Sigmoid colon (tissue), 7 donors: ENCODE results near the gene ADD3. TPM values are rescaled to one million over a fixed set of nuclear protein-coding genes. Genes with fewer than 3 reads are reported as not detected.

ENCODE experiments used
- DNase-seq: peaks from one replicate; pipeline ENCODE4 v3.0.0-alpha.2; 2019
- H3K27ac ChIP-seq, 4 donors: fragments of 200-600 bp; sonication (generic); one replicate each; pipeline ENCODE4 v1.5.1; 2016 to 2019; ENCODE audit warnings: mild to moderate bottlenecking in 1 of 4
- H3K27me3 ChIP-seq, 3 donors: fragments of 200-600 bp; sonication (generic); one replicate each; pipeline ENCODE4 v1.5.1; 2019; ENCODE audit warnings: mild to moderate bottlenecking in 1 of 3
- H3K36me3 ChIP-seq, 4 donors: fragments of 200-600 bp; sonication (generic); one replicate each; pipeline ENCODE4 v1.5.1; 2016 to 2019
- H3K4me1 ChIP-seq, 4 donors: fragments of 200-600 bp; sonication (generic); one replicate each; pipeline ENCODE4 v1.5.1; 2017 to 2019
- H3K4me3 ChIP-seq, 4 donors: fragments of 200-600 bp; sonication (generic); one replicate each; pipeline ENCODE4 v1.5.1; 2017 to 2019; ENCODE audit warnings: mild to moderate bottlenecking in 2 of 4, moderate library complexity in 1 of 4
- H3K9me3 ChIP-seq, 4 donors: fragments of 200-600 bp in 3 of 4; sonication (generic) in 3 of 4; one replicate each; pipeline versions ENCODE4 v1.5.1 to v1.6.1; 2013 to 2019
- EP300 ChIP-seq, 4 donors: sonication (generic); formaldehyde crosslinking; IDR thresholded peaks; one replicate each; pipeline ENCODE4 v1.6.1; 2017; ENCODE audit warnings: antibody characterized with exemption in 4 of 4
- POLR2A ChIP-seq, 2 donors: fragments of 450-650 bp; IDR thresholded peaks; one replicate each; pipeline ENCODE4 v1.6.1; 2016; ENCODE audit warnings: antibody characterized with exemption in 2 of 2, mild to moderate bottlenecking in 2 of 2, moderate library complexity in 2 of 2
- POLR2AphosphoS5 ChIP-seq, 4 donors: sonication (generic); formaldehyde crosslinking; IDR thresholded peaks; one replicate each; pipeline ENCODE4 v1.6.1; 2017; ENCODE audit warnings: antibody characterized with exemption in 4 of 4
- WGBS, 2 donors: extraction: QIAGEN DNeasy Blood & Tissue Kit; methylation state at CpG; one replicate each; pipeline ENCODE4 v1.1.7; 2013; 5-methylcytosine and 5-hydroxymethylcytosine counted together
- intact Hi-C: fragments of 100-400 bp; cut with DNase I; formaldehyde crosslinking; loops from one replicate; pipeline ENCODE4 v1.15.1; 2023
- polyA plus RNA-seq, 3 donors: library from polyadenylated mRNA; stranded (reverse); fragments of 200-250 nt; gene quantifications; one replicate each; pipeline ENCODE4 v1.2.3, GENCODE V29; 2013
- total RNA-seq, 4 donors: library from RNA; depleted of rRNA; stranded (reverse); fragments of >200 nt; gene quantifications; one replicate each; pipeline ENCODE4 v1.1.0, GENCODE V29; 2016
- TF ChIP-seq, protein P1 (sequence below), 4 experiments: fragments of 450-650 bp in 3 of 4; fragments of 200-600 bp in 1 of 4; IDR thresholded peaks; one replicate each; pipeline ENCODE4 v1.5.1; 2016 to 2019; ENCODE audit warnings: antibody characterized with exemption in 4 of 4, mild to moderate bottlenecking in 3 of 4, moderate library complexity in 2 of 4
- donor health status: healthy with polysubstance abuse.
- donor health status: Bipolar disorder and iron deficiency.
- donor health status: healthy.

ADD3 gene
- total and polyA plus RNA-seq, 7 donors: 29.6 to 145 (median 91.2) TPM

DNA sequence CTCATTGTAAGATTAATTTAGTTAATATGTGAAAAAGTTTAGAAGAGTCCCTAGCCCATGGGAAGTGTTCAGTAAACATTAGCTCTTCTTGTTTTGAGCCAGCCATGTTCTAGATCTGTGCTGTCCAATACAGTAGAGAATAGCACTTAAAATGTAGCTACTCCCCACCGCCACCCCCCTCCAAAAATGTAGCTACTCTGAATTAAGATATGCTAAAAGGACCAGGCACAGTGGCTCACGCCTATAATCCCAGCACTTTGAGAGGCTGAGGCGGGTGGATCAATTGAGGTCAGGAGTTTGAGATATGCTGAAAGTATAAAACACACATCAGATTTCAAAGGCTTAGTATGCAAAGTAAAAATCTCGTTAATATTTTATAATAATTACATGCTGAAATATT is 152.3 kb downstream of the ADD3 start:
- Histone ChIP-seq H3K36me3 (no peaks in the 10 kb centered on the region), H3K9me3 (no peaks in the 10 kb centered on the region), H3K4me3 (no peak overlapping the region), H3K27me3 (no peaks in the 10 kb centered on the region), H3K4me1 (no peaks in the 10 kb centered on the region), H3K27ac (no peak overlapping the region)
- TF ChIP-seq POLR2A (IDR thresholded peaks at IDR 0.05): no peak
- TF ChIP-seq POLR2AphosphoS5 (IDR thresholded peaks at IDR 0.05): no peak
- TF ChIP-seq, protein P1, sequence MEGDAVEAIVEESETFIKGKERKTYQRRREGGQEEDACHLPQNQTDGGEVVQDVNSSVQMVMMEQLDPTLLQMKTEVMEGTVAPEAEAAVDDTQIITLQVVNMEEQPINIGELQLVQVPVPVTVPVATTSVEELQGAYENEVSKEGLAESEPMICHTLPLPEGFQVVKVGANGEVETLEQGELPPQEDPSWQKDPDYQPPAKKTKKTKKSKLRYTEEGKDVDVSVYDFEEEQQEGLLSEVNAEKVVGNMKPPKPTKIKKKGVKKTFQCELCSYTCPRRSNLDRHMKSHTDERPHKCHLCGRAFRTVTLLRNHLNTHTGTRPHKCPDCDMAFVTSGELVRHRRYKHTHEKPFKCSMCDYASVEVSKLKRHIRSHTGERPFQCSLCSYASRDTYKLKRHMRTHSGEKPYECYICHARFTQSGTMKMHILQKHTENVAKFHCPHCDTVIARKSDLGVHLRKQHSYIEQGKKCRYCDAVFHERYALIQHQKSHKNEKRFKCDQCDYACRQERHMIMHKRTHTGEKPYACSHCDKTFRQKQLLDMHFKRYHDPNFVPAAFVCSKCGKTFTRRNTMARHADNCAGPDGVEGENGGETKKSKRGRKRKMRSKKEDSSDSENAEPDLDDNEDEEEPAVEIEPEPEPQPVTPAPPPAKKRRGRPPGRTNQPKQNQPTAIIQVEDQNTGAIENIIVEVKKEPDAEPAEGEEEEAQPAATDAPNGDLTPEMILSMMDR (IDR thresholded peaks at IDR 0.05): no peak
- no peak for TF ChIP-seq EP300 (IDR thresholded peaks at IDR 0.05)
- DNase-seq: no peak
- WGBS, 2 donors: 90 to 91% methylated on average over 4 of the region's 4 CpGs
- intact Hi-C loops: no loop called here

DNA sequence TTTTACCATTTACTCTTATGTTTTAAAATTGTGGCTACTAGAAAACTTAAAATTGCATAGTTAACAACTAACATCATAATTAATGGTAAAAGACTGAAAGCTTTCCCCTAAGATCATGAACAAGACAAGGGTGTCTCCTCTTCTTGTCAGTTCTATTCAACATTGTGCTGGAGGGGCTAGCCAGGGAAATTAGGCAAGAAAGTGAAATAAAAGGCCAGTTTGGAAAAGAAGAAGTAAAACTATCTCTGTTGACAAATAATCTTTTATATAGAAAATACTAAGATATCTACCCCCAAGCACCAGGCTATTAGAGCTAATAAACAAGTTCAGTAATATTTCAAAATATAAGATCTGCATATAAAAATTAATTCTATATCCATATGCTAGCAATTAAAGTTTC is 152.7 kb downstream of the ADD3 start:
- Histone ChIP-seq H3K27me3 (peaks cover 0 to 2% (median 0%) of the 10 kb centered on the region in 3 donors), H3K27ac (no peak overlapping the region), H3K4me1 (no peaks in the 10 kb centered on the region), H3K9me3 (no peaks in the 10 kb centered on the region), H3K4me3 (no peak overlapping the region), H3K36me3 (no peaks in the 10 kb centered on the region)
- intact Hi-C loops: no loop called here
- no peak for TF ChIP-seq POLR2AphosphoS5 (IDR thresholded peaks at IDR 0.05)
- TF ChIP-seq, protein P1 (IDR thresholded peaks at IDR 0.05): no peak
- no peak for TF ChIP-seq POLR2A (IDR thresholded peaks at IDR 0.05)
- TF ChIP-seq EP300 (IDR thresholded peaks at IDR 0.05): no peak
- DNase-seq: no peak

DNA sequence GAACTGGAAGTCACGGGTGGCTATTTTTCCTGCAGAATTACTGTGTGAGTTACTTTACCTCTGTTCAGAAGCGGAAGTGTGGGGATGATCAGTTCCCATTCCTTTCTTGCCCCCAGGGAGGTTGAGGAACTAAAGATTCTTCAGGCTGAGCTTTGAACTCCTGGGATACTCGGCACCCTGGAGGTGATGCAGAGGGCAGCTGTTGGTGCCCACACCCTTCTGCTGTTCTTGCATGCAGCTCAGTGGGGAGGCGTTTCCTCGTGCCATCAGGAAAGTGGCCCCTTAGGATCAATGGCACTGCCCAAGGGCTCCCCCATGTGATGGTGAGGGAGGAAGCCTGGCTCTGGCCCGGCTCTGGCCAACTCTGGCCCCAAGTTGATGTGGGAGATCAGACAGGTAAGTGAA is 155.0 kb downstream of the ADD3 start:
- Histone ChIP-seq H3K36me3 (no peaks in the 10 kb centered on the region), H3K27ac (no peak overlapping the region), H3K9me3 (no peaks in the 10 kb centered on the region), H3K27me3 (peaks cover 0 to 24% (median 15%) of the 10 kb centered on the region in 3 donors), H3K4me3 (no peak overlapping the region), H3K4me1 (no peaks in the 10 kb centered on the region)
- 27 to 28% methylated on average over 6 of the region's 6 CpGs for WGBS, 2 donors
- intact Hi-C loops: no loop called here
- DNase-seq: no peak
- no peak for TF ChIP-seq EP300 (IDR thresholded peaks at IDR 0.05)
- no peak for TF ChIP-seq POLR2AphosphoS5 (IDR thresholded peaks at IDR 0.05)
- TF ChIP-seq, protein P1 (IDR thresholded peaks at IDR 0.05): no peak
- no peak for TF ChIP-seq POLR2A (IDR thresholded peaks at IDR 0.05)

DNA sequence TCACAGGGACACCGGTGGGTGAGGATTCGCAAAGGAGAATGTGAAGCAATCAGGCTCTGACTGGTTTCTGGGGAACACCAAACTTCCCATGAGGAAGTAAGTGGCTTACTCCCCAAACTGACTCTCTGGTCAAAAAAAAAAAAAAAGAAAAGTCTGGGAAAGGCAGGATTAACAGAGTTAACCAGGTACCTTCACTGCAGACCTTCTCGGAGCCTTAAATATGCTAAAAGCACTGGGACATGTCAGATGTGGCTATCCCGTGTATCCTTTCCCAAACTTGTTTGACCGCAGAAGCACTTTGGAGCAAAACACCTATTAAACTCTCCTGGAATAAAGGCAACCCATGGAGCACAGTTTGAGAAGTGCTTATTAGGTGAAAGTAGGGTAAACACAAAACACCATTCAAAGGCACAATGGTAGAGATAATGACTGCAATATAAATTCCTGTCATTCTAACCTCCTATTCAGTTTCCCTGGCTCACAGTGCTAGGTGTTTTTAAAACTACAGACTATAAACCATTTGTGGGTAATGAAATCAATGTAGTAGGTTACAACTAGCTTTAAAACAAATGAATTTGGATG is 155.5 kb downstream of the ADD3 start:
- Histone ChIP-seq H3K27me3 (peaks cover 0 to 30% (median 15%) of the 10 kb centered on the region in 3 donors), H3K27ac (no peak overlapping the region), H3K4me1 (peaks cover 0 to 3% (median 0%) of the 10 kb centered on the region in 4 donors), H3K36me3 (no peaks in the 10 kb centered on the region), H3K9me3 (no peaks in the 10 kb centered on the region), H3K4me3 (no peak overlapping the region)
- DNase-seq: no peak
- TF ChIP-seq POLR2AphosphoS5 (IDR thresholded peaks at IDR 0.05) (no peak), POLR2A (IDR thresholded peaks at IDR 0.05) (no peak), EP300 (IDR thresholded peaks at IDR 0.05) (no peak)
- TF ChIP-seq, protein P1 (IDR thresholded peaks at IDR 0.05): no peak
- WGBS, 2 donors: 25 to 58% methylated on average over 5 of the region's 5 CpGs
- intact Hi-C loops: no loop called here

DNA sequence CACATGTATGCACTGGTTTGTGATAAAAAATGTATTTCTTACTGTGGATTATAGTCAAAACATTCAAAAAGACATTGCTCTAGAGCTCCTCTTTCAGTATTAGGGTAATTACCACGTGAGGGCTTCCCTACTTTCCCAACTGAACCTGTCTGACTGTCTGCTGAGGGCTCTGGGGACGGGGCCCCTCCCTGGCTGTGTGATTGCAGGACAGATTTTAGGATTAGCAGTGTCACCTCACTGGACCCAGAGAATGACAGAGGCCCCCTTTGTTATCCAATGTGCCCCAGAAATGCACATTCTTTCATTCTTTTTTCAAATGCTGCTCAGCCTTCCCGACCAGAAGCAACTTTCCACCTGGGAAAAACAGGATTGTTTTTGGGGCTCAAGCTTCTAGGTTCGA is 156.1 kb downstream of the ADD3 start:
- H3K9me3 ChIP-seq: no peaks in the 10 kb centered on the region
- intact Hi-C loops: no loop called here
- peaks cover 0 to 7% (median 0%) of the 10 kb centered on the region in 4 donors for H3K4me1 ChIP-seq
- DNase-seq: no peak
- no peak overlapping the region for H3K4me3 ChIP-seq
- H3K27me3 ChIP-seq: peaks cover 0 to 35% (median 15%) of the 10 kb centered on the region in 3 donors
- TF ChIP-seq, protein P1 (IDR thresholded peaks at IDR 0.05): no peak
- no peak for TF ChIP-seq POLR2A (IDR thresholded peaks at IDR 0.05)
- no peaks in the 10 kb centered on the region for H3K36me3 ChIP-seq
- WGBS, 2 donors: 24 to 43% methylated on average over 4 of the region's 4 CpGs
- no peak overlapping the region for H3K27ac ChIP-seq
